Activated naive CD4-positive, alpha-beta T cell treated with anti-CD3 and anti-CD28 coated beads, Interleukin-2, amount 10 ng/mL, durations not matched to agents 7 days and 5 days (primary cell): ENCODE measurements around the gene STAG3.

Experiments used
- CTCF ChIA-PET: fragments of 350-600 bp; sonication (Branson Sonifier 250); formaldehyde crosslinking; loops from one replicate; lab custom pipeline; 2021; ENCODE audit warnings: antibody characterized with exemption; lab: Charles Lee
- DNase-seq: peaks from one replicate; pipeline ENCODE4 v3.0.0-alpha.2; 2020
- H3K27ac Mint-ChIP-seq: one replicate; pipeline ENCODE4 v1.8.0; 2021; ENCODE audit warnings: mild to moderate bottlenecking, moderate library complexity, mixed read lengths
- H3K27me3 Mint-ChIP-seq: one replicate; pipeline ENCODE4 v1.8.0; 2021; ENCODE audit warnings: mild to moderate bottlenecking, mixed read lengths
- H3K36me3 Mint-ChIP-seq: one replicate; pipeline ENCODE4 v1.8.0; 2021; ENCODE audit warnings: mixed read lengths
- H3K4me1 Mint-ChIP-seq: one replicate; pipeline ENCODE4 v1.8.0; 2021; ENCODE audit warnings: mixed read lengths
- H3K4me3 Mint-ChIP-seq: one replicate; pipeline ENCODE4 v1.8.0; 2021; ENCODE audit warnings: mild to moderate bottlenecking, moderate library complexity, mixed read lengths
- H3K9me3 Mint-ChIP-seq: one replicate; pipeline ENCODE4 v1.8.0; 2021; ENCODE audit warnings: mixed read lengths

Gene STAG3

GRCh38 chr7:100158229-100159098 is 19.3 kb upstream of the STAG3 start, which contains the start of gene TRAPPC14:
Gene TRAPPC14, minus strand, starts transcription at chr7:100158723. Its CDS starts 224 bp downstream, at chr7:100158499.
- Mint-ChIP-seq H3K4me3 (peak within 1 kb of the TSS; percentile 89), H3K9me3 (no peaks in the 10 kb centered on the region), H3K4me1 (peaks cover 68% of the 10 kb centered on the region), H3K27me3 (no peaks in the 10 kb centered on the region), H3K36me3 (peaks cover 36% of the 10 kb centered on the region), H3K27ac (peak within 1 kb of the TSS; percentile 84)
- CTCF ChIA-PET, result interaction anchor here (0.7 to 2.5 kb wide), 2 partner anchors 8 to 26 kb away, joined by 3 to 7 read pairs; no protein-coding TSS in a partner anchor
- peak; percentile 97 for DNase-seq

- peaks cover 69% of the 10 kb centered on the region for H3K4me1 Mint-ChIP-seq
- CTCF ChIA-PET, result no interaction called here
- no peak for DNase-seq
- peak overlapping the region; percentile 84 for H3K27ac Mint-ChIP-seq
- no peaks in the 10 kb centered on the region for H3K27me3 Mint-ChIP-seq
- no peaks in the 10 kb centered on the region for H3K9me3 Mint-ChIP-seq
- peak overlapping the region; percentile 77 for H3K4me3 Mint-ChIP-seq
- H3K36me3 Mint-ChIP-seq, result peaks cover 32% of the 10 kb centered on the region
Observed at GRCh38 chr7:100159099-100159623, 18.6 kb upstream of the STAG3 start.

- DNase-seq, result no peak
- Mint-ChIP-seq H3K4me3 (no peak overlapping the region), H3K27me3 (no peaks in the 10 kb centered on the region), H3K36me3 (peaks cover 29% of the 10 kb centered on the region), H3K4me1 (peaks cover 71% of the 10 kb centered on the region), H3K9me3 (no peaks in the 10 kb centered on the region), H3K27ac (peak overlapping the region; percentile 5)
- CTCF ChIA-PET, result no interaction called here
Observed at GRCh38 chr7:100160067-100160466, 17.7 kb upstream of the STAG3 start.

GRCh38 chr7:100163006-100163531 is 14.6 kb upstream of the STAG3 start:
- peak overlapping the region; percentile 94 for H3K27ac Mint-ChIP-seq
- peaks cover 6% of the 10 kb centered on the region for H3K27me3 Mint-ChIP-seq
- H3K4me1 Mint-ChIP-seq, result peaks cover 75% of the 10 kb centered on the region
- H3K36me3 Mint-ChIP-seq, result peaks cover 14% of the 10 kb centered on the region
- peak; percentile 60 for DNase-seq
- H3K9me3 Mint-ChIP-seq, result no peaks in the 10 kb centered on the region
- H3K4me3 Mint-ChIP-seq, result peak overlapping the region; percentile 27
- CTCF ChIA-PET, result interaction anchor here (0.7 to 1.1 kb wide), 2 partner anchors 27 to 54 kb away, joined by 3 read pairs; no protein-coding TSS in a partner anchor

- peaks cover 13% of the 10 kb centered on the region for H3K27me3 Mint-ChIP-seq
- peaks cover 14% of the 10 kb centered on the region for H3K36me3 Mint-ChIP-seq
- peaks cover 80% of the 10 kb centered on the region for H3K4me1 Mint-ChIP-seq
- H3K27ac Mint-ChIP-seq, result peak overlapping the region; percentile 94
- no peaks in the 10 kb centered on the region for H3K9me3 Mint-ChIP-seq
- no peak overlapping the region for H3K4me3 Mint-ChIP-seq
- CTCF ChIA-PET, result interaction anchor here (1.1 kb wide), 1 partner anchor 26 kb away, joined by 3 read pairs; no protein-coding TSS in a partner anchor
- DNase-seq, result no peak
Observed at GRCh38 chr7:100163871-100164270, 13.8 kb upstream of the STAG3 start.

GRCh38 chr7:100166317-100166940 is 11.3 kb upstream of the STAG3 start:
- Mint-ChIP-seq H3K27ac (peak overlapping the region; percentile 93), H3K27me3 (peaks cover 24% of the 10 kb centered on the region)
- DNase-seq, result peak; percentile 77

GRCh38 chr7:100166970-100167911 is 10.5 kb upstream of the STAG3 start:
- Mint-ChIP-seq H3K27me3 (peaks cover 29% of the 10 kb centered on the region), H3K27ac (peak overlapping the region; percentile 93), H3K36me3 (peaks cover 6% of the 10 kb centered on the region), H3K9me3 (no peaks in the 10 kb centered on the region), H3K4me1 (peaks cover 87% of the 10 kb centered on the region), H3K4me3 (peak overlapping the region; percentile 74)
- DNase-seq, result no peak
- CTCF ChIA-PET, result interaction anchor here (0.7 to 1.9 kb wide), 6 partner anchors 9 to 51 kb away, joined by 3 to 8 read pairs (median 4); partner anchors contain the start of genes GPC2, LAMTOR4 and STAG3

More at GRCh38 chr7:100166317-100166940, 11.3 kb upstream of the STAG3 start:
- CTCF ChIA-PET, result interaction anchor here (0.7 to 1.5 kb wide), 4 partner anchors 9 to 52 kb away, joined by 3 to 5 read pairs (median 4); no protein-coding TSS in a partner anchor
- Mint-ChIP-seq H3K4me1 (peaks cover 90% of the 10 kb centered on the region), H3K9me3 (no peaks in the 10 kb centered on the region), H3K4me3 (peak overlapping the region; percentile 74), H3K36me3 (peaks cover 6% of the 10 kb centered on the region)

GRCh38 chr7:100167912-100168323 is 9.8 kb upstream of the STAG3 start:
- Mint-ChIP-seq H3K27ac (peak overlapping the region; percentile 93), H3K4me3 (peak overlapping the region; percentile 74), H3K27me3 (peaks cover 29% of the 10 kb centered on the region), H3K36me3 (peaks cover 6% of the 10 kb centered on the region), H3K9me3 (no peaks in the 10 kb centered on the region), H3K4me1 (peaks cover 80% of the 10 kb centered on the region)
- CTCF ChIA-PET, result interaction anchor here (1.3 to 1.9 kb wide), 3 partner anchors 9 to 35 kb away, joined by 3 to 8 read pairs (median 5); partner anchors contain the start of genes GPC2, LAMTOR4 and STAG3
- DNase-seq, result no peak

- peak; percentile 46 for DNase-seq
- Mint-ChIP-seq H3K27ac (peak overlapping the region; percentile 93), H3K27me3 (peaks cover 42% of the 10 kb centered on the region), H3K9me3 (no peaks in the 10 kb centered on the region), H3K36me3 (peaks cover 6% of the 10 kb centered on the region), H3K4me3 (peak overlapping the region; percentile 74), H3K4me1 (peaks cover 71% of the 10 kb centered on the region)
- CTCF ChIA-PET, result no interaction called here
Observed at GRCh38 chr7:100169147-100169850, 8.4 kb upstream of the STAG3 start.

- Mint-ChIP-seq H3K9me3 (no peaks in the 10 kb centered on the region), H3K36me3 (peaks cover 10% of the 10 kb centered on the region), H3K27ac (peak overlapping the region; percentile 71), H3K27me3 (peaks cover 46% of the 10 kb centered on the region), H3K4me3 (peak overlapping the region; percentile 62), H3K4me1 (peaks cover 73% of the 10 kb centered on the region)
- DNase-seq, result no peak
- CTCF ChIA-PET, result no interaction called here
Observed at GRCh38 chr7:100170101-100170897, 7.4 kb upstream of the STAG3 start.

- CTCF ChIA-PET, result no interaction called here
- Mint-ChIP-seq H3K27ac (no peak overlapping the region), H3K27me3 (peaks cover 53% of the 10 kb centered on the region)
Observed at GRCh38 chr7:100171087-100171681, 6.5 kb upstream of the STAG3 start.

More at GRCh38 chr7:100171087-100171681, 6.5 kb upstream of the STAG3 start:
- DNase-seq, result peak; percentile 69
- Mint-ChIP-seq H3K9me3 (no peaks in the 10 kb centered on the region), H3K36me3 (peaks cover 7% of the 10 kb centered on the region), H3K4me1 (peaks cover 70% of the 10 kb centered on the region), H3K4me3 (peak overlapping the region; percentile 62)
